GM21447 (cell line): ENCODE measurements around the gene LRP4.
"Not testable (repeated sequence)": the region's sequence is repeated elsewhere in the genome, so short reads cannot be mapped to it uniquely, and the experiment has no call there.

Experiments used
- ATAC-seq: cut with Tn5 transposase; IDR thresholded peaks from one replicate; pipeline ENCODE4 v1.9.1; 2021; ENCODE audit not compliant: unreplicated experiment

The LRP4 gene, protein sequence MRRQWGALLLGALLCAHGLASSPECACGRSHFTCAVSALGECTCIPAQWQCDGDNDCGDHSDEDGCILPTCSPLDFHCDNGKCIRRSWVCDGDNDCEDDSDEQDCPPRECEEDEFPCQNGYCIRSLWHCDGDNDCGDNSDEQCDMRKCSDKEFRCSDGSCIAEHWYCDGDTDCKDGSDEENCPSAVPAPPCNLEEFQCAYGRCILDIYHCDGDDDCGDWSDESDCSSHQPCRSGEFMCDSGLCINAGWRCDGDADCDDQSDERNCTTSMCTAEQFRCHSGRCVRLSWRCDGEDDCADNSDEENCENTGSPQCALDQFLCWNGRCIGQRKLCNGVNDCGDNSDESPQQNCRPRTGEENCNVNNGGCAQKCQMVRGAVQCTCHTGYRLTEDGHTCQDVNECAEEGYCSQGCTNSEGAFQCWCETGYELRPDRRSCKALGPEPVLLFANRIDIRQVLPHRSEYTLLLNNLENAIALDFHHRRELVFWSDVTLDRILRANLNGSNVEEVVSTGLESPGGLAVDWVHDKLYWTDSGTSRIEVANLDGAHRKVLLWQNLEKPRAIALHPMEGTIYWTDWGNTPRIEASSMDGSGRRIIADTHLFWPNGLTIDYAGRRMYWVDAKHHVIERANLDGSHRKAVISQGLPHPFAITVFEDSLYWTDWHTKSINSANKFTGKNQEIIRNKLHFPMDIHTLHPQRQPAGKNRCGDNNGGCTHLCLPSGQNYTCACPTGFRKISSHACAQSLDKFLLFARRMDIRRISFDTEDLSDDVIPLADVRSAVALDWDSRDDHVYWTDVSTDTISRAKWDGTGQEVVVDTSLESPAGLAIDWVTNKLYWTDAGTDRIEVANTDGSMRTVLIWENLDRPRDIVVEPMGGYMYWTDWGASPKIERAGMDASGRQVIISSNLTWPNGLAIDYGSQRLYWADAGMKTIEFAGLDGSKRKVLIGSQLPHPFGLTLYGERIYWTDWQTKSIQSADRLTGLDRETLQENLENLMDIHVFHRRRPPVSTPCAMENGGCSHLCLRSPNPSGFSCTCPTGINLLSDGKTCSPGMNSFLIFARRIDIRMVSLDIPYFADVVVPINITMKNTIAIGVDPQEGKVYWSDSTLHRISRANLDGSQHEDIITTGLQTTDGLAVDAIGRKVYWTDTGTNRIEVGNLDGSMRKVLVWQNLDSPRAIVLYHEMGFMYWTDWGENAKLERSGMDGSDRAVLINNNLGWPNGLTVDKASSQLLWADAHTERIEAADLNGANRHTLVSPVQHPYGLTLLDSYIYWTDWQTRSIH (N-terminal part only)

DNA sequence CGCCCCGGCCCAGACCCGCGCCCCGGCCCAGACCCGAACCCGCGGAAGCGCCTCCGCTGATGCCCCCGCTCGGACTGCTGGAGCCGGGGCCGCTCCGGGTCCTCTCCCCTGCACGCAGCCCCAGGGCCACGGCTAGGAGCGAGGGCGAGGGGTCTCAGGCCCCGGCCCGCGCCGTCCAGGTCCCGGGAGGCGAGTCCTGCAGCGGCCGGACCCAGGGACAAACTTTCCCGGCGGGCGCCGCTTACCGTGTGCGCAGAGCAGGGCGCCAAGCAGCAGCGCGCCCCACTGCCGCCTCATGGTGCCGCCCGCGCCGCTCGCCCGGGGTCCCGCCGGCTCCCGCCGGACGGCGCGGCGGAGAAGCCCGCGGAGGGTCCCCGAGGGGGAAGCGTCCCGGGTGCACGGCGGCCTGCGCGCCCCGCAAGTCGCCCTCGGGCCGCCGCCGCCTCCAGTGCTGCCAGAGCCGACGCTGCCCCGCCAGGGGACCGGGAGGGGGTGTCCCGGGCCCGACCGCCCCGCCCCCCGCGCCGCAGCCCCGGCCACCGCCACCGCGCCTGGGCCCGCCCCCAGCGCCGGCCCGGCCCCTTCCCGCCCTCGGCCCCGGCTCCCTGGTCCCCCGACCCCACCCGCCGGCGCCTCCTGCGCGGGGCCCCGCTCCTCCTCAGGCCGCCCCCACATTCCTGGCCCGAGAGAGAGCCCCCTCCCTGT, at the start of gene LRP4:
TSS of gene LRP4 (minus strand) at position 468 of the 705 bp plus-strand sequence. CDS start at position 297, 171 bp downstream.
- no peak for ATAC-seq

DNA sequence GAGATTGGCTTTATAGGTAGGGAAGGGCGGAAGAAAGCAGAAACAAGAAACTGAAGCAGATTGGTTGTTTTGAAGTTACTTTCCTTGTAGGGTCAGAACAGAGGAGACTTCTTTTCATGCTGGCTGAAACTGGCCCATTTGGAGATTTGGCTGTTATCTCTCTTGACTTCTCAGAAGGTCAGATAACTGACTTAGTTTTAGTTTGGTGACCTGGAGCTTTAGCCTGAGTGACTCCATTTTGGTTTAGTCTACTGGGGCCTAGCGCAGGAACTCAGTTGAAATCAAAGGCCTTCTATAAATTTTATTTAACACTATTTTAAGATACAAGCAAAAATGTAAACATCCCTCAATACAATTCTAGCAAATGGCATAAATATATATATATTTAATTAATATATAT, 49.6 kb upstream of the LRP4 start:
- no peak for ATAC-seq

DNA sequence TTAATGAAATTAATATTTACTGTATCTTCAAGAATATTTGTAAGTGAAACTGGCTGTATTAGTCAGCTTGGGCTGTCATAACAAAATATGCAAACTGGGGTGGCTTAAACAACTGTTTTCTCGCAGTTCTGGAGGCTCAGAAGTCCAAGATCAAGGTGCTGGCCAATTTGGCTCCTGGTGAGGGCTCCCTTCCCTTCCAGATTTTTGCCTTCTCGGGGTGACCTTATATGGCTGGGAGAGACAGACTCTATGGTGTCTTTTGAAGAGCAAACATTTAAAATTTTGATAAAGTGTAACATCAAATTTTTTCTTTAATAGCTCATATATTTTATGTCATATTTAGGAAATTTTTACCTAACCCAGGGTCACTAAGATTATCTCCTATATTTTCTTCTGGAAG, 48.4 kb upstream of the LRP4 start:
- no peak for ATAC-seq

DNA sequence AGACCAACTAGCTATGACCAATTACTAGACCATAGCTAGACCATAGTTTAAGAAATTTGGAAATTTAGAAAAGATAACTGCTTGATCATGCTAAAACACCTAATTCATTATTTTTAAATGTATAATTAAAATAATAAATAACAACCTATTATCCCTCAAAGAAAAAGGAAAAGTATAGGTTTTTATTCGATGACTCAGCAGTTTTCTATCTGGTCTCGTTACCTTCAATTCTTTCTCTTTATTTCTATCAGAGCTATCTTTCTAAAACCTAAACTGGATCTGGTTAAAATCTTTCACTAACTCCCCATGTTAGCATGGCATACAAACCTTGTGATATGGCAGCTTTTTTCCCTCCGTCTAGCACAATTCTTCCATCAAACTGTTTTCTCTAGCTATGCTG, 45.5 kb upstream of the LRP4 start:
- no peak for ATAC-seq

DNA sequence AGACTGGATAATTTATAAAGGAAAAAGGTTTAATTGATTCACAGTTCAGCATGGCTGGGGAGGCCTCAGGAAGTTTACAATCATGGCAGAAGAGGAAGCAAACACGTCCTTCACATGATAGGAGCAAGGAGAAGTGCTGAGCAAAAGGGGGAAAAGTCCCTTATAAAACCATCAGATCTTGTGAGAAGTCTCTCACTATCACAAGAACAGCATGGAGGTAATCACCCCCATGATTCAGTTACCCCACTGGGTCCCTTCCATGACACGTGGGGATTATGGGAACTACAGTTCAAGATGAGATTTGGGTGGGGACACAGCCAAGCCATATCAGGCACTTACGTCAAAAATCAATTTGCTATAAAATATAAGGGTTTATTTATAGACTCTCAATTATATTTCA, 43.5 kb upstream of the LRP4 start:
- ATAC-seq: not testable (repeated sequence)

DNA sequence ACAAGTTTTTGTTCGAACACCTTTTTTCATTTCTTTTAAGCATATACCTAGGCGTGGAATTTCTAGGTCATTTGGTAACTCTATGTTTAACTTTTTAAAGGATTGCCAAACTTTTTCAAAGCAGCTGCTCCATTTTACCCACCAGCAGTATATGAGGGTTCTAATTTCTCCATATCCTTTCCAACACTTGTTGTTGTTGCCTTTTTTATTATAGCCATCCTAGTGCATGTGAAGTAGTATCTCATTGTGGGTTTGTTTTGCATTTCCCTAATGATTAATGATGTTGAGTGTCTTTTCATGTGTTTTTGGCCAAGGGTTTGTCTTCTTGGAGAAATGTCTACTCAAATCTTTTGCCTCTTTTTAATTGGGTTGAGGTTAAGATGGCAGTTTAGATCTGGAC, 42.7 kb upstream of the LRP4 start:
- no peak for ATAC-seq

DNA sequence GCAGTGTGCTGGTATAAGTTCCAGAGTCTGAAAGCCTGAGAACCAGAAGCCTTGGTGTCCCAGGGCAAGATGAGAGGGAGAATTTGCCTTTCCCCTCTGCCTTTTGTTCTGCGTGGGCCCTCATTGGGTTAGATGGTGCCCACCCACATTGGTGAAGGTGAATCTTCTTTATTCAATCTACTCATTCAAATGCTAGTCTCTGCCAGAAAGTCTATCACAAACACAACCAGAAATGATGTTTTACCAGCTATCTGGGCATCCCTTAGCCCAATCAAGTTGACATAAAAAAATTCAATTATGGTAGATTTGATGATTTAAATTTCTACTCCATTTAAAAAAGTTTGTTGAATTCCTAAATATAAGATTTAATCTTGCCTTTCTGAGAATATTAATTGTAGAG, 40.4 kb upstream of the LRP4 start:
- no peak for ATAC-seq

DNA sequence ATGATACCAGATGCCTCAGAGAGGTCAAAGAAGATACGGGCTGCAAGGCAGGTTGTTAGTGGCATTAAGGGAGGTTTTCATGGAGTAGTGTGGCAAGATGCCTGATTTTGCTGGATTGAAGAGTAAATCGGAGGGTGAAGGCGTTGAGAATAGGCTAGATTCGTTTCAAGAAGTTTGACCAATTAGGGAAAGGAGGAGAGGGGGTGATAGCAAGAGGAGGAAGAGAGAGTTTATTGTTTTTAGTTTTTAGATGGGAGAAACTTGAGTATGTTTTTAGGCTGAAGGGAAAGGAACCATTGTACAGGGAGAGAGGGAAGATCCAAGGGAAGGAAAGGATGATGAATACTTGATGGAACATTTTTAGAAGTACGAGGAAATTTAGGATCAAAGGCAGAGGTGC, 34.7 kb upstream of the LRP4 start:
- ATAC-seq: no peak

DNA sequence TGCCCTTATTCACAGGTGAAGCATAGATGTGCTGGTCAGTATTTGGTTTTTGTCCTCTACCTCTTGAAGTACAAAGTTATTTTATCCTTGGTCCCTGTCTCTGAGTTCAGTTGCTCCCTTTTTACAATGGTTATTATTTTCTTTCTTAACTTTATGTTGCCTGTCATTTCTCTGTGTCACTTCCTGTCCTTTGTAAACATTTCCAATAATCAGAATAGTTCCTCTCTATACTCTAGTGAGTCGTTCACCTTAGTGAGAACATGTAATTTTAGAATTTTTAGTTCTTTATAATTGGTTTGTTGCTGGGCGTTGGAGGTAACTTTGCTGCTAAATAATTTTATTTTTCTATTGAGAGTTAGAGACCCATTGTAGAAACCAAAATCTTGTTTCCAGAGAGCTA, 34.2 kb upstream of the LRP4 start:
- ATAC-seq: no peak

DNA sequence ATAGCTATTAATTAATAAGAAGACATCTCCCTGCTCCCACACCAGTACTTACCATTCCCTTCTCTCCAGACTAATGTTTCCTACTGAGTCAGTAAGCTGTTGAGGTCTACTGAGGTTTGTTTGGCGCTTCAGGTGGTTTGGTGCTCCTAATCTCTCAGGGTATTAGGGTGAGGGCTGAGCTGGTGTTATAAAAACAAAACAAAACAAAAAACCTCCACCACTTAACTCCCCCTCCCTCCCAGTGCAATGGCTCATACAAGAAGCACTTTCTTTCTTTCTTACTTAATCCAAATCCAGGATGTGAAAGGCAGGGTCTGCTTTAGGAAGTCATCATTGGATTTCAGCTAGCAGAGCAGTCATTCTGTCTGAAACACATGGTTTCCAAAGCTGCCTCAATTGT, 33.5 kb upstream of the LRP4 start:
- ATAC-seq: no peak

DNA sequence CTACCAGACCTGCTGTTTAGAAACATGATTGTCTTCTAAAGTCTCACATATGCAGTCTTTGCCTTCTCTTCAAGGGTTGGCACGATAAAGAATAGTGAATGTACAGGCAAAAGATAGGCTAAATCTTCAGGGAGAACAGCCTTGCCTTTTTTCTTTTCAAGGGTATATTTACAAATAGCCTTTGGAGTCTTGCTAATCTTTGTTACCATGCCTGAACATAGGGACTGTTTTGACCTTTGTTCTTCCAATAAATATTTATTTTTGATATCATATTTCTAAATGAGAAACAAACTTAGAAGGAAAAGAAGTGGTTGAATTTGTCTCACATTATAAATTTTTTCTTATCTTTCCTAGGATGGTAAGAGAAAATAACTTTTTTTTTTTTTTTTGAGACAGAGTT, 30.9 kb upstream of the LRP4 start:
- no peak for ATAC-seq

DNA sequence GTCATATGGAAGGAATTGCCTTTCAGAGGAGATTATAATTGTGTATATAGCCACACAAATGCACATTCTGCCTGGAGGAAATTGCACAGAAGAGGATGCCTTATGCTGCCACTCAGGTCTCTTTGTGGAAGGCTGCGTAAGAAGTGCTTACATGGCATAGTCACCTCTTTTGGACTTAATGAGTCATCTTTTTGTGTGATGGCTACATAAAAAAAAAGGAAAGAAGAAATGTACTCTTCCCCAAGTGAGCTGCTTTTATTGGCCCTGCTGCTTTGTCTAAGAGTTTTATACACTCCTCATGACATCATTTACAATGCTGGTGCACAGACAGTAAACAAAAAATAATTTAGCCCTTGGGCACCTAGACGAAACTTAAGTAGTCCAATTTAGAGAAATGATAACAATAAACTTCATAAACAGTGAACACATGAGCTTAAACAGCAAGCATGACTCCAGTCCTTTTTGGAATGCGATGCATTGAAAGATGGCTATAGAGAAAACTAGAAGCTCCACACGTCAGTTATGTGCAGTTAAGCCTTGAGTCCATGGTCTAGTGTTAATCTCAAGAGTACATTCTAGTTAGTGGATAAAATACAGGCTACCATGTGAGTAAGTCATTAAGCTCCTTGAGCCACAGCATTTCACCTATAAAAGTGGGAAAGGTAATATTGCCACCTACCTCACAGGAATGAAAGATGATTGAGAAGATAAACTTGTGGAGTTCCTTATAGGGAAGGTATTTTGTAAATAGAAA, 30.2 kb upstream of the LRP4 start:
- ATAC-seq: no peak

DNA sequence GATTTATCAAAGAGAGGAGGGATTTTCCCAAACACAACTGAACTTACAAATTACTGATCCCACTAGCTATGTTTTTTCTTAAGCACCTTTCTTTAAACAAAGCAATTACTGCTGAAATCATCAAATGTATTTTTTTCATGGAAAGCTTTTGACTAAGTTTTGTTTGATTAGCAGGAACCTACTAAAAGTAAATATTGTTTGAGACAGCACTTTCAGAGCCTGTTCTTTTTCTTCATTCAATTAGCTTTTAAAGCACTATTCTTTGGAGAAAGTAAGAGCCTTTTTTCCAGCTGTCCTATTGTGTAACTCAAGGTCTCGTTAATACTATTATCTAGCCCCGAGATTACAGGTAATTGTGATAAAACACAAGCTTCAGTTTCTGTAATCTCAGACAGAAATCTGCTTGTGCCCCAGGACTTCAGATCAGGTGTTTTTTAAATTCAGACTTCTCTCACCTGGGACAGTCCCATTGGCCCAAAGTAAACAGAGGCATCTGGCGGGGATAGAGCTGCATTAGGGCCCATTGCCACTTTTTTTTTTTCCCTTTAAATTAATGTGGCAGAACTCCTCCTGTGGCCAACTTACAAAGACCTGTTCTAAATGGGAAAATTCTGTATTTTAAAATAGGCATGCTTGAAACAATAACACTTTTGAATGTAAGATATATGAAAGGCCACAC, 29.2 kb upstream of the LRP4 start:
- no peak for ATAC-seq

DNA sequence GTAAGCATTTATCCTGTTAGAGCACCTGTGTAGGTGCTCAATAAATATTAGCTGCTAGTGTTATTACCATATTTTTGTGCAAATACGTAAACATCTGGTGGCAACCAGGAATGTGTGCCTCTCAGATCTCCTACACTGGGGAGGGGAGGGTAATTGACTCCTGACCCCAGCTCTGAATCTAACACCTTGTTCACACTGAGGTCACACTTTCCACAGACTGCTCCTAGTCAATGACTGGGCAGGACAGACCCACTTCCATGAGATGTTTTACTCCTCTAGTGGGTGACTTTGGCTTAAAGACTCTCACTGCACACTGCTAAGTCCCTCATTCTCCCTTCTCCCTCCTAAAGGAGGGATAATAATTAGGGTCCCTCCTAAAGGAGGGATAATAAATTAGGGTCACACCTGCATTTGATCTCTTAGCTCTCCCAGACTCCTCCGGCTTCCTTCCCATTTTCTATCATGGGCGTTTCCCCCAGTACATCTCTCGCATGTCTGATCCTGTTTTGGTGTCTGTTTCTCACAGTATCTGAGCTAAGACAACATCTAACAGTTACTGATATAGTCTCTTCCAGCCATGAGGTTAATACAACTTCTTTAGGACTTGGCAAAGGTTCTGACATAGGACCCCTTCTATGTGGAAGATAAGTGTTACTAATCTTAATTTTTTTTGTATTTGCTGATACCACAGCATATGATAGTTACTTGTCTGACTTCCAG, 26.2 kb upstream of the LRP4 start:
- no peak for ATAC-seq

DNA sequence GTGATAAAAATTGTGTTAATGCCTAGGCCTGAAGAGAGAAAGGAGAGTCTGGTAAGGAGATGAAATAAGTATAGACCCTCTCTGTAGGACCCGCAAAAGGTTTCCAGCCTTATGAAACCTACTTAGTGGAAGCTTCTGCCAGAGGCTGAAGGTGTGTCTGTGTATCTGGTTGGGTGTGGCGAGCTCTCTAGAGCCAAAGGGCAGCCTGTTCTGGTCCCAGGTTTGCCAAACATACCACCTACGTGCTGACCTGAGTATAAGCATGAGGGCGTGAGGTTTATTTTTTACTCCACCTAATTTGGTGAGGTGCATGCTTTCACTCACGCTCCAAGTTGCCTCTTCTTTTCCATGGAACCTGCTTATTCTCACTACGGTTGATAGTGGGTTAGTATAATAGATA, 23.8 kb upstream of the LRP4 start:
- ATAC-seq: no peak

DNA sequence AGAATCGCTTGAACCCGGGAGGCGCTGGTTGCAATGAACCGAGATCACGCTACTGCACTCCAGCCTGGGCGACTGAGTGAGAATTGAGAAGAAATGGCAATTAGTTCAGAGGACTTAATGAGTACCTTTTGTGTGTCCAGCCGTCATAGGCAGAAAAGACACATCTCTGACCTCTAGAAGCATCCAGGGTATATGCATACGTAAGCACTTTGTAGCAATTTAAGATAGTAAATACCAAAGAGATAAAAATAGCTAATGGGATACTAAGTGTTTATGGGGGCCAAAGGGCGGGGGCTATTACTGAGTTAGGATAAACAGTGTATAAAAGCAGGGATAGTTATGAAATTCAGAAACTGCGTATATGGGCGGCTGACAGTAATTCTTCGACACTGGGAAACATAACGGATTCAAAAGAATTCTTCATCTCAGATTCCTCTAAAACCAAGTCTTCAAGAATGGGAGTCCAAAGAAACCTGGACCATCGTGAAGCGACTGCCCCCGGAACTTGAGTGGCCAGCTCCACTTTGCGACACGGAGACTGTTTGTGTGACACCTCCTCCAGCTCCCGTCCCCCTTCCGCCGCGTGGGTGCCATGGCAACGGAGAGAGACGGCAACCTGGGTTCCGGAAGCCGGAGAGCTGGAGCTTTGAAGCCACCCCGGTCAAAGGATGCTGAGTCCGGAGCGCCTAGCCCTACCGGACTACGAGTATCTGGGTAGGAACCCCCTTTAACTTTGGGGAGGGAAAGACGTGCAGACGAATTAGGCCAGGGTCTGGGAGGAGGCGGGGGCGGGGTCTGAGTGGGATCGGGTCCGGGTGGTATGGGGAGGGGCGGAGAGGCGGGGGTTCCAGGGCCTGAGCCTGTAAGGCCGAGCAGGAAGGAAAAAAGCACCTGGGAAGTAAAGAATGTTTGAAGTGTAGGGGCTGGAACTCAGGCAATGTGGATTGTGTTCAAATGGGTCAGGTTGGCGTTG, 18.1 kb upstream of the LRP4 start, which contains the start of gene CSTPP1:
TSS of gene CSTPP1 (plus strand) at position 624 of the 973 bp plus-strand sequence. CDS start at position 669, 45 bp downstream.
- peak; percentile 89 for ATAC-seq

DNA sequence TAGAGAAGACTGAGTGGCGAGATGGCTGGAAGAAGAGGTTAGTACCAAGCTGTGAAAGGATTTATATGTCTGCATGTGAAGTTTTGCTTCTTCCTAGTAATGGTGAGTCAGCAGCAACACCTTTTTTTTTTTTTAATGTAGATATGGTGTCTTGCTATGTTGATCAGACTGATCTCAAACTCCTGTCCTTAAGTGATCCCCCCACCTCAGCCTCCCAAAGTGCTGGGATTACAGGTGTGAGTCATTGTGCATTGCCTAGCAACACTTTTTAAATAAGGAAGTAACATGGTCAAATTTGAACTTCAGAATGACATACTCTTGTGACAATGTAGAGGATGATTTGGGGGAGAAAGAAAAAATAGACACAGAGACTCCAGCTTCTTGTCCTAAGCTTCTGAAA, 11.7 kb upstream of the LRP4 start:
- no peak for ATAC-seq
